Activated naive CD4-positive, alpha-beta T cell (primary cell): ENCODE measurements around the gene HOXC9.

Experiments used
- DNase-seq, 4 experiments: peaks; one replicate each; lab custom pipeline; 2025; lab: John Stamatoyannopoulos, UW

HOXC9 gene

DNA sequence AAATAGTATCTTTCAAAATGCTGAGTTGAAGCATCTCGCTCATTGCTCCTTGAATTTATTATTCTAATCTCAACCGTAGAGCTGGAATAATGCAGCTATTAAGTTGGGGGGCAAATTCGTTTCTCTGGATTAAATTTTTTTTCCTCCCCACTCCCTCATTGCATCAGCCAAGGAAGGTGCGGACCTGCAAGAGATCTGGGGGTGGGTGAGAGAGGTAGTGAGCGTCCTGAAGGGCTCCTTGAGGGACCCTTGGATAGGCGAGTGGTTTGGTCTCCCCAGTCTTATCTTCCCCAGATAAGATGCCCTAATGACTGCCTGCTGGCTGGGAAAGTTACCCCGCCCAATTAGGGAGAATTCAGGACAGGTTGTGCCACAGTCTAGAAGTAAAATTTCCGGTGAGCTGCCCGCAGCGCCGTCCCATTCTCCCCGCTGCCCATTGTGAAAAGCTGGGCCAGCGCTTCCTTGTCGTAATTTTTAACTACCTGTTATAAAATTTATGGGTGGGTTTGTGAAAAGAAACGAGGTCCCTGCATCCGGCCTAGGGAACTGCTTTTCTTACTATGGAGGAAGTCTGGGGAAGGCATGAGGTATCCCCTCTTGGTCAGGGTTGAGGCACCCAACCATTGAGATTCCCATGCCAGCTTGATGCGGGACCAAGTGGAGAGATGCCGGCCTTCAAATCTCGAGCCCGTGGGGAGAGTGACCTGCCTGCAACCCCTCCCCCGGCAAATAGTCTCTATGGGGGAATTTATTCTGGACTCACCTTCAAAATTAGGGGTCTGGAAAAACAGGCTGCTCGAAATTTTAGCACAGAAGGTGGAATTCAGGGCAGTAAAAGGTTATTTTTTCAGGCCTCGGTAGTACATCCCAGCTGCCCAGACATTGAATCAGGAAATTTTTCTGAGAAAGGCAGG is 15.3 kb downstream of the HOXC9 start:
- no peak for DNase-seq

DNA sequence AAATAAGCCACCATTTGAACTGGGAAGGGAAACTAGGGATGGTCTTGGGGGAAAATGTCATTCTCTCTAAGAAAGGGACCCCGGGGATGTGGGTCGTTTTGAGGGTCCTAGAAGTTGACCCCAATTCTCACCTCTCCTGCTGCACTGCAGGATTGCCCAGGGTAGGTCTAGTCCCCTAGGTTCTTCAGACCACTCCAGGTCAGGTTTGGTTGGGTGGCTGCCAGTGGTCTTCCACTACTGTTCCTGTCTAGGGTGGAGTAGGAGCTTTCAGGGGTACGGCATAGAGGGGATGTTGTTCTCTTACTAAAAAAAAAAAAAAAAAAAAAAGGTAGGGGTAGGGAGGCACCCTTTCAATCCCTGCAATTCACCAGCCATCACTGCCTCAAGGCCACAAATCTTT is 16.1 kb downstream of the HOXC9 start:
- DNase-seq, result no peak

DNA sequence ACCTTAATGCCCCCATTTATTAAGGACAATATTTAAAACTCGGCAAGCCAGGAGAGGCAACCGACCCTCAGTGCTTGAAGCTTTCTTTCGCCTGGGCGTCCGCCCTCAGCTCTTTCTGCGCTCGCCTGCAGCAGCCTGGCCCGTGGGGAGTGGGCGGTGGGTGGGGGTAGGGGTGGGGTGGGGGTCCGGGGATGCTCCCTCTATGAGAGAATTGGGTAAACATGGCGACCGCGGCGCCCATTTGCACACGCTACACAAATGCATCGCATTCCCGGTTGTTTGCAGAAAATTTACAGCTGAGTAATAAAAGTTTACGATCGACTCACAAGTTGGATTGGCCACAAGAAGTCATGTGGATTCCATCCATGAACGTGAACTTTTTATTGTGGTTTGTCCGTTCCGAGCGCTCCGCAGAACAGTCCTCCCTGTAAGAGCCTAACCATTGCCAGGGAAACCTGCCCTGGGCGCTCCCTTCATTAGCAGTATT is 16.6 kb downstream of the HOXC9 start:
- DNase-seq, result no peak

DNA sequence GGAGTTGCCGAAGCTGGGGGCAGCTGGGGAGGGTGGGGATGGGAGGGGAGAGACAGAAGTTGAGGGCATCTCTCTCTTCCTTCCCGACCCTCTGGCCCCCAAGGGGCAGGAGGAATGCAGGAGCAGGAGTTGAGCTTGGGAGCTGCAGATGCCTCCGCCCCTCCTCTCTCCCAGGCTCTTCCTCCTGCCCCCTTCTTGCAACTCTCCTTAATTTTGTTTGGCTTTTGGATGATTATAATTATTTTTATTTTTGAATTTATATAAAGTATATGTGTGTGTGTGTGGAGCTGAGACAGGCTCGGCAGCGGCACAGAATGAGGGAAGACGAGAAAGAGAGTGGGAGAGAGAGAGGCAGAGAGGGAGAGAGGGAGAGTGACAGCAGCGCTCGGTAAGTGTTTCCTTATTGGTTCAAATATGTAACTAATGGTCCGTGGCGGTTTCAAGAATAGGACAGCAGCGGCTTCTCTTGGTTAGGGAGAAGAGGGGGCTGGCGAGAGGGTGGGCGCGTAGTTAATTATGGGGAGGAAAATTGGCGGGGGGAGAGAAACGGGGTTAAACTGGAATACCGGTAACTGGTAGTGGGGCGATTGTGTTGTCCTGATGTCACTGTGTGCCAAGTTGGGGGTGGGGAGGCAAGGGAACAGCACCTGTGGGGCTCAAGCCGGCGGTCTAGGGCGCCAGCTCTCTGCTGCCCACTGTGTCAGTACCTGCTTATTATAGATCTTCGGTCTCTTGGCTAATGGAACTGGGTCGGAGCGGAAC is 17.2 kb downstream of the HOXC9 start:
- DNase-seq, result no peak

DNA sequence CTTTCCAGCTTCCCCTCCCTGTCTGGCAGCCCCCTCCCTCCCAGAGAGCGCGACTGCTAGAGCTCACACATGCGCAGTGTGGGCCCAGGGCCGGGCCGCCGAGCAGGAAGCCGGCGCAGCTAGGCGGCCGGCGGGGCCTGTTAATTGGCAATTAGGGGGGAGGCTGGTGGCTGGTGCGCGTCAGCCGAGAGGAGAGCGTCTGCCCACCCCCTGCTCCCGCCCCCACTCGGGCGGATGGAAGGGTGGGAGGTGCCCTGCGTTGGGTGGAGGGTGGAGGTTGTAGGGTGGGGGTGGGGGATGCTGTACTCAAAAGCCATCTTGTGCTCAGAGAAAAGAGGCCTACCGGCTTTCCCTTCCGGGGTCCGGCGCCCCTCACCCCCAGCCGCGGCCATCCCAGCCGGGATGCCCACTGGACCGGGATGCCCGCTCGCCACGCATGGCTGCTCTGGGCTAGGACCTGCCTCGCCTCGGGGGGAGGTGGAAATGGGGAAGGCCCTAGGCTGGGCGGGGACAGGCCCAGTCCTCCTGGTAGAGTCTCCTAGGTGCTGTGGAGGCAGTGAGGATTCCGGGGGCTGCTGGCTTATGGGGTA is 18.0 kb downstream of the HOXC9 start:
- peak in 3 of 4 experiments; percentile 32 to 45 (median 38) for DNase-seq

DNA sequence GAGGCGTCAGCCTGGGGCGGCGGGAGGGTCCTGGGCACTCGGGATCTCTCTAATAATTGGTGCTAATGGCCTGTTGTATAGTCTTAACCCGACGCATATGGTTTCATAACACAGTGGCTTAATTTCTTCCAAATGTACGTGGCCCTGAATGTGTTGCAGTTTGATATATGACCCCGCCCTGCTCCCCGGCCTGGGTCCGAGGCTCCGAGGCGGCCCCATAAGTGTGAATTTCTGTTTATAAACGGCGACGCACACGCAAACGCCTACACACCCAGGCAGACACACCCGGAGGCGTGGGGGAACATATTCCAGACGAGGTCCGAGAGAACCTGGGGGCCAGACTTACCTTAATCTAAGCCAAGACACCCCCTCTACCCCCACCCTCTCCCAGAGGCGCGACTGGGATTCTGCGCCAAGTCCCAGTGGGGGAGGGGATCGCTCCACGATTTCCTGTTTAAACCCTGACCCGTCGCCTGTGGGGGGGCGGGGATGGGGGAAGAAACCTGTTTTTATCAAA is 18.6 kb downstream of the HOXC9 start:
- no peak for DNase-seq

DNA sequence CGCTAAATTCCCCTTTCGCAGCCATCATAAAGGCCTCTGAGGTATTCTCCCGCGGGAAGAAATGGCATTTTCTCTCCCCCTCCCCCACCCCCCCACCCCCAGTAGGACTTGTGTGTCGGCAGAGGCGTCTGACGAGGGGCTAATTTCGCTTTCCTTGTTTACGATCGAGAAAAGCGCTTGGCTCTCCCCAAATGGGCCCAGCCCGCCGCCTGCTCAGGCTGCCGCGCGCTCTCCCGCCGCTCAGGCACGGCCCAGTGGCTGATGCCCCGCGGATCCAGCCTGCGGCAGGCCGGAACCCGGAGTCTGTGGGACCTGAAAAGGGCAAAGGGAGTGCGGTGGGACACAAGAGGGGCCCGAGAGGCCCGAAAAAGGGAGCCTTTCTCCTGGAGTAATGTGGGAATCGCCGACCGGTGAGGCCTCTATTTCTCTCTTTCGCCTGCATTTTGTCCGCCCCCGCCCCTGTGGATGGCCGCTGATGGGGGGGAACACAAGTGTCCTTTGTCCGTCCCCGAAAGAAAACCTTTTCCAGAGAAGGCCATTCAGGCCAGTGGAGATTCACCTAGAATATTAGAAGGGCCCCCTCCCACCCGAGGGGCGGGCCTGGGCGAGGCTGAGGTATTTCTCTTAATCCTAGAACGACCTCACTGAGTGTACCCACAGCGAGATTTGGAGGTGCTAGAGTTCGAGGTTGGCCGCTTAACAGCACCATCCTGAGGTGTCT is 19.3 kb downstream of the HOXC9 start:
- DNase-seq, result no peak

DNA sequence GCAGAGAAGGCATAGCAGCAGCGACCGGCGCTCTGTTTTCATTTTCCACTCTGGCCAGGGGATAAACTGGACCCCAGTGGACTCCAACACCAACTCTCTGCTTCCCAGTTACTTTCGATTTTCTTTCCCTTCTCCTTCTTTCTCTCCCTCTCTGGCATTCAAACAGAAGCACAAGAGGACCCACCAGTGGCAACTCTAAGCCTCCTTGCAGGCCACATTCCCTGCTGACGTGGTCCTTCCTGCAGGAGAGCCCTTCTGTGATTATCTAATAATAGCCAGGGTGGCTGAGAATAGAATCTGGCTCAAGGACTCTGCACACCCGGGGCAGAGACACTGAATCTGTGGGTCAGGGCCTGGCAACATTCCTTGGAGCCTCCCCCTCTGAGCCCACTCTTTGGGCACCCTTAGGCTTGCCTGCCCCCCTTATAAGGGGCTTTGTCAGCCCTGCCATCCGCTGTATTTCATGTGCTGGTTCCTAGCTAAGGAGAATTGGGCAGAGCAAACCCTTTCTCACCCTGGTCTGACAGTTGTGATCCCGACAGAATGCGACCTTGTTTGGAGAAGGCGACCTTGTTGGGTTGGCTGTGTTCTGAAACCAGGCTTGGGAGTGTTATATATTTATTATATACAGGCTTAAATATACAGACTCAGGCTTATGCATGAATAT is 20.1 kb downstream of the HOXC9 start:
- DNase-seq, result no peak

DNA sequence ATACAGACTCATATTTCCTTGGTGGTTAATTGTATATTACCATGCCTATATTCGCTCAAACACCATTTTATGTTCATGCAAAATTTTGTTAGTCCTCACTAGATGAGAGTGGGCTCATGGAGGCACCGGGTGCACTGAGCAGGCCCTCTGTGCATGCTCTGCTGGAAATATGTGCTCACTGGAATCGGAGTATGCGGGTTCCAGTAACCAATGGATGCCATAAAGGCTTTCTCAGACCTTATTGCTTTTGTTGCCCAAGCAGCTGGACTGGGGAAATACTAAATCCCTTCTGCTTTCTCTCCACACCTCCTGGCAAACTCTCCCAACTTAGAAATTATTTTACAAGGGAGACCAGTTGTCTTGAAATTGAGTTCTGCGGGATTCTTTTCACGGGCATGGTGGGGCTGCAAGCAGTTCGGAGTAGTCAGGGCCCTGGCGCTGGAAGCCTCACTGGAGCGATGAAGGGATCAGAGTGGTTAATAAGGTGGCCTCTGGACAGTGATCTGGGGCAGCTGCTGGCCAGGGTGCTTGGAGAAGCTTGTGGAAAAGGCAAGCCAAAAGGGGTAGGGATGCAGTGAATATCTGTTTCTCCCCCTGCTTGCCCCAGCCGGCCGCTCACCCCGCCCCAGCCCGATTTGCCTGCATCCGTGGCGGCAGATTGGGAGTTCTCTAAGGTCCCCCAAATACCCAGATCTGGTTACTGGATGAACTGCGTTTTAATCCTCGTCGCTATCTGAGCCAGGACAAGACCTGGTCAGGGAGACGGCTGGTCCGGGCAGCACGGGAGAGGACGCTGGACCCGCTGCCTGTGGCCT is 20.8 kb downstream of the HOXC9 start:
- no peak for DNase-seq

DNA sequence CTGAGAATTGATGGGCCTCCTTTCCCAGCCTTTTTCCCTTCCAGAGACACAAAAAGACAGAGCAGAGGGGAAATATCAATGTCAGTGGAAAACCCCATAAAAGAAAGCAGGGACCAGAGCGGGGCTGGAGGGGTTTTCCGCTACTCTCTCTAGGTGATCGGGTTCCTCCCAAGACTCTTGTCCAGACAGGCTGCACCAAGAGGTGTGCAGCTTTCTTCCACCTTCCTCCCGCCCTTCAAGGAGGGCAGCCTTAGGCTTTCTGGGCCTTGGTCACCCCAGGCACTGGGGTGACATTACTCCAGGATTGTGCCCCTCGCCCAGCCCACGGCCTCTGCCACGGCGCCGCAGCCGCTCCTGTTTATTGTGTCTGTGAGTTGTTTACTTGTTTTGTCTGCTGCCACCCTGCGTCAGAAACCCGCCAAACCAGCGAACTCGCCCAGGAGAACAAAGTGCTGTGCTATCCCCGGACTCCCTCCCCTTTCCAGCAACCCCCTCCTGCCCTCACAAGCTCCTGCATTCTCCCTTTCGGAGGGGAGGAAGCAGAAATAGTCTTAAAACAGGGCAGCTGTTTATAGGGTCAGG is 21.6 kb downstream of the HOXC9 start:
- no peak for DNase-seq

DNA sequence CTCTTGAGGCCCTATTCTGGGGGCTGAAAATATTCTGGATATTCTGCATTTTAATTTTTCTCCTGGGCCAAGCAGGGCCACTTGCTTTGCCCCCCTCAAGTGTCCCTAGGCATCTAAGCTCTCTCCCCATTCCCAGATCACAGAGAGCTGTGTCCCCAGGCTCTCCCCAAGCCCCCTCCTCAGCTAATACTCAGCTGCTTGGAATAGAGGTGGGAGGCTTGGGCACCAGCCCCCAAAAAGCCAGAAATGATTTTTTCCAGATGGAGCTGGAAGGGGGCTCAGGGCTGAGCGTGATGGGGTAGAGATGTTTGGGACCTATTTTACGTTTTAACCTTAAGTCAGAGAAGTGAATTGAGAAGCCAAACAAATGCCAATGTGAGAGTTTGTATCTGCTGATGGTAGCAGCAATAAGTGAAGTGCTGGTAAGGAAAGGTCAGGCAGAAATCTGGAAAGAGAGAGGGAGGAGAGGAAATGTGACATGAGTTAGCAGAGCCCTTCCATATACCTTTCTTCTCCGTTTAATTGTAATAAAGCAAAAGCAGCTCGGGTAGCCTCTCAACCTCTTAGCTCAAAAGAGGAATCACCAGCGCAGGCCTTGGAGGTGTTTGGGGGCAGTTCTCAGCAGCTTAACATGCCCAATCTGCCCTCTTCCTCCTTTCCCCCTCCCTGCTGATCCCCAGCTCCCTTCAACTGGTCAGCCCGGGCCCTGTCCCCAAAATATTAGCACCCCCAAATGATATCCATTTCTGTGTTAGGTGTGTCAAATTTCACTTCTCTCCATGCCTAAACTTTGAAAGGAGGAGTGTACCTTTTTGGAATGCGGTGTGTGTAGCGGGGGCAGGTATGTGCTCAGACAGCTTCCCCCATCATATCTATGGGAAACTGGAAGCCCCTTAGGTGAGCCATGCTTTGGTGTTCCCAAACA is 23.3 kb downstream of the HOXC9 start:
- no peak for DNase-seq

DNA sequence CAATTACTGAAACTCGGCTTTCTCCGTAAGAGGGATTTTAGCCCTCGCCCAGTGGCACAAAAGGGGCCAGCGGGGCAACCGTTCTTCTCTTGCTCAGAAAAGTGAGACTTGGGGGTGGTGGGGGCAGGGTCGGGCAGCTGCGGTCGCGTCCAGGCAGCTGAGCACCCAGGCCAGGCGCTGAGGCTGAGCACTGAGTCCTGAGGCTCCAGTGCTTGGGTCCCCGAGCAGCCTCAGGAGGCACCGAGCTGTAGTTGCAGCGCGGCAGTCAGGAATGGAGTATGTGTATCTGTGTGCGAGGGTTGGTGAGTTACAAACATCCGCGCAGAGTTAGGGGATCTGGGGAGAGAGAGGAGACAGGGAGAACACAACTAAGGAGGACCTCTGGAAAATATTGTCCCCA is 24.2 kb downstream of the HOXC9 start:
- DNase-seq, result no peak

DNA sequence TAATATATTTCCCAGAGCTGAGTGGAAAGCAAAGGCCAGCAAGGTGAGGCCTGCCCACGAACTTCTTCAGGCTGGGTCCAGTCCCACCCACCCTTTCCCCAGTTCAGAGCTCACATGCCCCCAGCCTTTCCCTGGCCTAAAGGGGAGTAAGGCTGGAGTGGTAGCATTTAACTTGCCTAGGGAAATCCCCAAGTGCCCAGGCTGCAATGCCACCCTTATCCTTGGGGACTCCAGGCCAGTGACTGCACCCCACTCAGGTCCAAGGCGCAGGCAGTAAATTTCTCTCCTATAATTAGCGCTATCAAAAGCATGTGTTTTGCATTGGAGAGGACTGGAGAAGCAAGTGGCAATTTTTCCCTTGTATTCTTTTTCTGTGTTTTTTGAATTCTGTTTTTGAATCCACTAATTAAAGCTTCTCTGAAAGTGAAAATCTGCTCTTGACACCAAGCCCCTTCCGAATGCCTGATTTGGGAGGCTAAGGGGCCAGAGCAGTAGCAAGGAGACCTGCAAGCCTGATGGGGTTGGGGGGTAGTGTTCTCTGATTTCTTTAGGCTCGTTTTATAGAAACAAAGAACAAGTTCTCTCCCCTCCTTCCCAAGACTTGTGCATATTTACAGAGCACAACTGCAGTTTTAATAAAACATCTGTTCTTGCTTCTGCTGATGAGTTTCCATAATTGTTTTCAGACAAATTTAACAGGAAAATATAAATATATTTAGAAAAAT is 24.8 kb downstream of the HOXC9 start:
- DNase-seq, result no peak

DNA sequence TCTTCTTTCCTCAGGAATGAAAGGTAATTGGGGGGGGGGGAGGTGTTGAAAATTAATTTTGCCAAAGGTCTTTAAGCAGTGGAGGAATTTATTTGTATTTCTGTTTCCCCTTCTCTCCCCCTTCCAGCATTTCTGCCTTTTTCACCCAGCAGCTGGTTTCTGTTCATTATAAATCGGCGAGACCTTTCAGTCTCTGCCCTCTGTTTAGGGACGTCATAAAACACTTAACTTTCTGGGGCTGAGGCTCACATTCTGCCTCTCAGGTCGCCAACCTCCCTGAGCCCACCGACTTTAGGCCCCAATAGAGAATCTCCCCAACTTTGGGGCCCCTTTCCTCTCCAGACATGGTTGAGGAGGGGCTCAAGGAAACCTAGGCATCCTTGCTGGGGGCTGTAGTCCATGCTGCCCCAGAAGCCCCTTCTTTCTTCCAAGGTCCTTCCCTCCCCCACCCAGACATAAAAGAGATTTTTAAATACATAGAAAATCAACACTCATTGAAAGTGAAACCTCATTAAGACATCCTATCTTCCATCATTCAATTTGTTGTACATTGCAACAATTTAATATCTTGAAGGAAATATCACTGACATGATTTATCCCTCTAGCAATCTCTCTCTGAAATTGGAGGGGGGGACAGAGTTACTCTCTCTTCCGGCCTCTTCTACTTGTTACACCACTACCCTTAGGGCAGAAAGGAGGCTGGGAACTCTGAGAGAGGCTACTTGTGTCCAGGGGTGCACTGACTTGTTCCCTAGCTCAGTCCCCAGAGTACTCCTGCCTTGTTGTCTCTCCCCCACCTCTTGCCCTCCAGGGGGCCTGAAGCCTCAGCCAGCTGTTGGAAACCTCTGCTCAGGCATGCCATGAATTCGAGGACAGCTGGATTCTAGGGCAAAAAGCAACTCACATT is 25.8 kb downstream of the HOXC9 start:
- no peak for DNase-seq

DNA sequence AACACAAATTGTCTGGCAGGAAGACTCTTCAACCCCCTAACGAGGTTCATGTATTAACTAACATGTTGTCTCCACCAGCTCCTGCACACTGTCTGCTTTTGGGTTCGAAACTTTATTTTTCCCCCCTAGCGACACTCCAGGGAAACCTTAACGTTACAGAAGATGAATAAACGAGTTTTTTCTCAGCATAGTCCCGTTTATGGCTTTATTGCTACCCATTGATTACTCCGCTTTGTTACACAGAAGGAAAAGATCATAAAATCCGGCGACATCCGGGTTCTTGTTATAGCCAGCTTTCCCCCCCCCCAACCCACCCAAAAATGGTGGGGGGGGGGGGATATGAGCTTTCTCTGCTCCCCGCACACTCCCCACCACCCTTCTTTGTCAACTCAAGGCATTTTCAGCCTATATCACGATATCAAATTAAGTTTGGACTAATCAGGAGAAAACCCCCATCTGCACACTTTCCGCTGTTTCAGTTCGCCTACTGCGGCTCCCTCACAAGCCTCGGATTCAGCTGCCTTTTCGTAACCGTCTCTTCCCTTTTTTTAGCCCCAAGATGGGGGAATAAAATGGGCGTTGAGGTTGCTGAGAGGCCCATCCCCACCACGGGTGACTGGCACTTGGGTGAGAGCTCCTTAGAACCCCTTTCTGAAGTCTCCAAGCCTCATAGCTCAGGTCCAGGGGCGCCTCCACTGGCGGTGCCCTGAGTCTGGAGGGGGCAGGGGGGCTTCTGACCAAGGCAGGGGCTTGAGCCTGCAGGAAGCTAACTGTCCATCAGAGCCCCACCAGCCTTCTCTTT is 26.9 kb downstream of the HOXC9 start:
- no peak for DNase-seq

DNA sequence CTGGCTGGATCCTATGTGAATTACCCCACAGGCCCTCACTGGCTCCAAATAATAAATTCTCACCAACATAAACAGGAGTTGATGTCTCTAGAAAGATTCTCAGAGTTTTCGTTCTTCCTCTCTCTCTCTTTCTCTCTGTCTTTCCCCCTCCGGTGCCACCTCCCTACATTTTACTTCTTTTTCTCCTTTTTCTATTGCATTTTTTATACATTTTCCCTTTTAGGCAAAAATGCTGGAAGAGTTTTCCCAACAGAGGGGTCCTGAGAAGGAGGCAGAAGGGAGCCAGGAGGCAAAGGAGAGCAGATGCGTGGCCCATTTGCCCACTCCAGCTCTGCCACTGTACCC is 27.5 kb downstream of the HOXC9 start:
- DNase-seq, result no peak
